ENCODE measurements around the gene ZNF610. TPM values are rescaled to one million over a fixed set of nuclear protein-coding genes. Genes with fewer than 3 reads are reported as not detected.
A peak's percentile ranks its signal among the peaks of the same experiment; 100 is the strongest.
"Not testable (repeated sequence)": the region's sequence is repeated elsewhere in the genome, so short reads cannot be mapped to it uniquely, and the experiment has no call there.

ZNF610 gene
- total RNA-seq: 5.5 TPM

- ATAC-seq: peak; percentile 100
- intact Hi-C loops (cut with DNase I): no loop called here
- DNase-seq (ENCODE audit: low spot score): peak; percentile 93
These were observed at the start of gene ZNF610 for GRCh38 chr19:52336117-52336790. ZNF610 (plus strand) TSS chr19:52336243; CDS start chr19:52349173, 12,930 bp downstream.

GRCh38 chr19:52286256-52286655 is 49.8 kb upstream of the ZNF610 start:
- ATAC-seq (no peak), DNase-seq (ENCODE audit: low spot score) (no peak)
- intact Hi-C loops (cut with DNase I): no loop called here

- no peak for DNase-seq (ENCODE audit: low spot score)
- ATAC-seq: no peak
- intact Hi-C loops (cut with DNase I): no loop called here
These were observed 44.3 kb upstream of the ZNF610 start for GRCh38 chr19:52291781-52292180.

- not testable (repeated sequence) for ATAC-seq
These were observed 43.1 kb upstream of the ZNF610 start for GRCh38 chr19:52292946-52293345.

GRCh38 chr19:52296400-52296772 is 39.7 kb upstream of the ZNF610 start:
- no peak for DNase-seq (ENCODE audit: low spot score)
- intact Hi-C loops (cut with DNase I): no loop called here

More at GRCh38 chr19:52292946-52293345, 43.1 kb upstream of the ZNF610 start:
- intact Hi-C loops (cut with DNase I); DNase-seq (ENCODE audit: low spot score): not testable (repeated sequence)

GRCh38 chr19:52296773-52297600 is 39.1 kb upstream of the ZNF610 start, which contains the start of gene ZNF480:
ZNF480 (plus strand) TSS chr19:52297169; CDS start chr19:52300413, 3,244 bp downstream.
- ATAC-seq (peak; percentile 93), DNase-seq (ENCODE audit: low spot score) (peak; percentile 92)
- intact Hi-C loops (cut with DNase I): no loop called here

More at GRCh38 chr19:52296400-52296772, 39.7 kb upstream of the ZNF610 start:
- no peak for ATAC-seq

GRCh38 chr19:52297601-52298364 is 38.3 kb upstream of the ZNF610 start:
- intact Hi-C loops (cut with DNase I): no loop called here
- no peak for DNase-seq (ENCODE audit: low spot score)
- ATAC-seq: no peak

- DNase-seq (ENCODE audit: low spot score) (no peak), ATAC-seq (no peak)
- intact Hi-C loops (cut with DNase I): no loop called here
These were observed 28.8 kb upstream of the ZNF610 start for GRCh38 chr19:52307275-52307674.

- ATAC-seq: no peak
- intact Hi-C loops (cut with DNase I): no loop called here
- DNase-seq (ENCODE audit: low spot score): no peak
These were observed 13.6 kb upstream of the ZNF610 start for GRCh38 chr19:52322429-52322828.

- ATAC-seq (no peak), DNase-seq (ENCODE audit: low spot score) (no peak)
- intact Hi-C loops (cut with DNase I): no loop called here
These were observed 4.3 kb upstream of the ZNF610 start for GRCh38 chr19:52331757-52332156.

GRCh38 chr19:52335768-52336116 is 301 bp upstream of the ZNF610 start:
- intact Hi-C loops (cut with DNase I): no loop called here
- DNase-seq (ENCODE audit: low spot score): no peak
- peak; percentile 56 for ATAC-seq

GRCh38 chr19:52336791-52337381 is 843 bp downstream of the ZNF610 start:
- intact Hi-C loops (cut with DNase I): no loop called here
- DNase-seq (ENCODE audit: low spot score) (no peak), ATAC-seq (no peak)

GRCh38 chr19:52339022-52339421 is 3.0 kb downstream of the ZNF610 start:
- intact Hi-C loops (cut with DNase I); ATAC-seq; DNase-seq (ENCODE audit: low spot score): not testable (repeated sequence)

GRCh38 chr19:52343548-52343947 is 7.5 kb downstream of the ZNF610 start:
- ATAC-seq: no peak
- no peak for DNase-seq (ENCODE audit: low spot score)
- intact Hi-C loops (cut with DNase I): no loop called here

- no peak for ATAC-seq
These were observed 9.1 kb downstream of the ZNF610 start for GRCh38 chr19:52345162-52345561.

GRCh38 chr19:52351512-52351911 is 15.5 kb downstream of the ZNF610 start:
- ATAC-seq (no peak), DNase-seq (ENCODE audit: low spot score) (no peak)
- intact Hi-C loops (cut with DNase I): no loop called here

More at GRCh38 chr19:52345162-52345561, 9.1 kb downstream of the ZNF610 start:
- no peak for DNase-seq (ENCODE audit: low spot score)
- intact Hi-C loops (cut with DNase I): no loop called here

GRCh38 chr19:52366414-52366824 is 30.4 kb downstream of the ZNF610 start:
- DNase-seq (ENCODE audit: low spot score): no peak
- intact Hi-C loops (cut with DNase I): no loop called here

GRCh38 chr19:52369559-52370340 is 33.7 kb downstream of the ZNF610 start, which contains the start of gene ZNF880:
ZNF880 (plus strand) TSS chr19:52369923; CDS start chr19:52369966, 43 bp downstream.
- peak; percentile 100 for ATAC-seq
- intact Hi-C loops (cut with DNase I): no loop called here
- peak; percentile 96 for DNase-seq (ENCODE audit: low spot score)

More at GRCh38 chr19:52366414-52366824, 30.4 kb downstream of the ZNF610 start:
- ATAC-seq: no peak

All from sciatic nerve (tissue), 2 donors.